Panc1 (cell line): Measurements from ENCODE around the gene ARMC5. TPM values are rescaled to one million over a fixed set of nuclear protein-coding genes. Genes with fewer than 3 reads are reported as not detected.

Source experiments
- ATAC-seq: fragments of 200-7000 bp; cut with Tn5 transposase; 2 replicates; pipeline ENCODE4 v1.9.1; 2020; ENCODE audit warnings: mild to moderate bottlenecking, moderate library complexity
- BruUV-seq: library from RNA; stranded (reverse); fragments of 400-500 nt; replicated peaks from 2 replicates; lab custom pipeline; 2021; lab: Mats Ljungman, UMichigan
- CTCF ChIA-PET: fragments of 300-600 bp; sonication (Branson Sonifier 250); formaldehyde crosslinking; loops from one replicate; lab custom pipeline; 2022; ENCODE audit warnings: antibody characterized with exemption; lab: Charles Lee
- POLR2A ChIA-PET: fragments of 300-600 bp; sonication (Branson Sonifier 250); formaldehyde crosslinking; loops from one replicate; lab custom pipeline; 2022; ENCODE audit warnings: antibody characterized with exemption; lab: Charles Lee
- DNase-seq: peaks from one replicate; pipeline ENCODE4 v3.0.0-alpha.2; 2010; ENCODE audit warnings: low read depth, low spot score
- H3K27ac ChIP-seq: 2 replicates; pipeline ENCODE4 v1.5.1; 2011; ENCODE audit warnings: mild to moderate bottlenecking, low read length, inconsistent platforms
- H3K27me3 ChIP-seq: fragments of 200-500 bp; sonication (Bioruptor generic); 2 replicates; pipeline ENCODE4 v1.6.0; 2014; ENCODE audit warnings: low read length, inconsistent platforms; ENCODE audit not compliant: control insufficient read depth, insufficient read depth
- H3K36me3 ChIP-seq: fragments of 200-500 bp; sonication (Bioruptor generic); 2 replicates; pipeline ENCODE4 v1.5.1; 2014; ENCODE audit warnings: inconsistent platforms, mild to moderate bottlenecking, low read length, moderate library complexity; ENCODE audit not compliant: control insufficient read depth, insufficient read depth
- H3K4me1 ChIP-seq: 2 replicates; pipeline ENCODE4 v1.5.1; 2011; ENCODE audit warnings: inconsistent platforms, mild to moderate bottlenecking, low read length, moderate library complexity; ENCODE audit not compliant: control insufficient read depth, insufficient read depth
- H3K4me3 ChIP-seq, 2 experiments: 2 replicates each; pipeline ENCODE4 v1.5.1; 2011 to 2012; ENCODE audit warnings: low read depth in 2 of 2, low read length in 2 of 2, mild to moderate bottlenecking in 2 of 2, inconsistent platforms in 1 of 2, moderate library complexity in 1 of 2
- H3K9me3 ChIP-seq: fragments of 200-500 bp; sonication (Bioruptor generic); 2 replicates; pipeline ENCODE4 v1.5.1; 2014; ENCODE audit warnings: low read depth, mild to moderate bottlenecking, inconsistent platforms, low read length, moderate library complexity; ENCODE audit not compliant: control insufficient read depth, insufficient read depth
- CTCF ChIP-seq: fragments of 450-650 bp; IDR thresholded peaks from 2 replicates; pipeline ENCODE4 v1.5.1; 2017; ENCODE audit warnings: mild to moderate bottlenecking
- POLR2AphosphoS5 ChIP-seq: IDR thresholded peaks from 2 replicates; pipeline ENCODE4 v1.6.1; 2012; ENCODE audit warnings: mild to moderate bottlenecking, low read depth, low read length, moderate library complexity
- REST ChIP-seq, 2 experiments: IDR thresholded peaks; 2 replicates each; pipeline ENCODE4 v1.6.1; 2011 to 2012; ENCODE audit warnings: low read depth in 2 of 2, control low read depth in 1 of 2, low read length in 1 of 2, mild to moderate bottlenecking in 1 of 2, moderate library complexity in 1 of 2; ENCODE audit not compliant: insufficient read depth in 1 of 2
- SIN3A ChIP-seq: IDR thresholded peaks from 2 replicates; pipeline ENCODE4 v1.6.1; 2012; ENCODE audit warnings: low read depth, mild to moderate bottlenecking, low read length, moderate library complexity, borderline replicate concordance; ENCODE audit not compliant: insufficient read depth
- TCF7L2 ChIP-seq: IDR thresholded peaks from 2 replicates; pipeline ENCODE4 v1.6.1; 2011; ENCODE audit warnings: mild to moderate bottlenecking, low read depth, low read length, inconsistent platforms
- in situ Hi-C: cut with HindIII; loops from 2 replicates; pipeline ENCODE4 v1.10.0; 2016; ENCODE audit warnings: low sequenced_read_pairs, low pct_unique_long_range_greater_than_20kb
- intact Hi-C: fragments of 100-400 bp; cut with micrococcal nuclease; formaldehyde crosslinking; loops from one replicate; pipeline ENCODE4 v1.10.0; 2022; ENCODE audit not compliant: unreplicated experiment
- total RNA-seq: library from RNA; stranded (reverse); gene quantifications from one replicate; pipeline ENCODE4 v1.2.1, GENCODE V29; 2021; ENCODE audit not compliant: unreplicated experiment

ARMC5 gene
- total RNA-seq, 1 experiment from 2014 or later, result 19.8 TPM

- ATAC-seq, result no peak
- DNase-seq, result no peak
- TF ChIP-seq SIN3A (no peak), POLR2AphosphoS5 (no peak), TCF7L2 (no peak), REST (IDR thresholded peaks at IDR 0.05; ENCODE audit: insufficient read depth in 1 of 2, low read depth in 2 of 2, low read length in 1 of 2) (no peak), CTCF (no peak)
- Histone ChIP-seq H3K27ac (no peak overlapping the region), H3K4me3 (no peak overlapping the region), H3K36me3 (no peaks in the 10 kb centered on the region; the same call in 1 of the 2 replicates), H3K4me1 (no peaks in the 10 kb centered on the region), H3K27me3 (no peaks in the 10 kb centered on the region), H3K9me3 (no peaks in the 10 kb centered on the region)
- in situ Hi-C loops, result no loop called here
- BruUV-seq, result no TSS peak
- ChIA-PET POLR2A (no interaction called here), CTCF (interaction anchor here (0.6 kb wide), 1 partner anchor 22 kb away, joined by 3 read pairs; no protein-coding TSS in a partner anchor)
- intact Hi-C loops, result loop anchor here (10.0 kb wide), 1 partner anchor 189 kb away; no protein-coding TSS in a partner anchor
Measured at GRCh38 chr16:31486045-31486444, 26.7 kb downstream of the ARMC5 start.

- Histone ChIP-seq H3K27ac (peak overlapping the region; percentile 54; the same call in 1 of the 2 replicates), H3K36me3 (no peaks in the 10 kb centered on the region; the same call in 1 of the 2 replicates), H3K9me3 (no peaks in the 10 kb centered on the region), H3K4me1 (no peaks in the 10 kb centered on the region), H3K27me3 (no peaks in the 10 kb centered on the region), H3K4me3 (peak overlapping the region; percentile 57 to 72)
- no peak for DNase-seq
- POLR2A ChIA-PET, result no interaction called here
- in situ Hi-C loops (no loop called here), intact Hi-C loops (loop anchor here (10.0 kb wide), 1 partner anchor 188 kb away; no protein-coding TSS in a partner anchor)
- CTCF ChIA-PET, result no interaction called here
- ATAC-seq, result 0 out of 2 replicates have a peak, but pooled peaks have one; percentile 5
- no TSS peak for BruUV-seq
- TF ChIP-seq POLR2AphosphoS5 (no peak), CTCF (no peak), TCF7L2 (no peak), SIN3A (no peak), REST (IDR thresholded peaks at IDR 0.05; ENCODE audit: insufficient read depth in 1 of 2, low read depth in 2 of 2, low read length in 1 of 2) (no peak)
Measured at GRCh38 chr16:31487071-31487719, 27.9 kb downstream of the ARMC5 start.
